ENCODE data around the gene SLC22A31. TPM values are rescaled to one million over a fixed set of nuclear protein-coding genes. Genes with fewer than 3 reads are reported as not detected.
A peak's percentile ranks its signal among the peaks of the same experiment; 100 is the strongest.

SLC22A31 gene
- total and polyA plus RNA-seq, 2 donors (not counting 3 experiments of a cell fraction or from before 2014, with no cell fraction given), result 1.0 TPM; not detected in 1

GRCh38 chr16:89216315-89217137 is 16.2 kb upstream of the SLC22A31 start:
- no TSS peak for BruUV-seq (replicated peaks)
- intact Hi-C loops (cut with micrococcal nuclease), result loop anchor here (1.0 to 5.0 kb wide), 5 partner anchors 45 to 472 kb away; partner anchors contain the start of genes ACSF3 and CDH15
- POLR2A ChIA-PET, result no interaction called here

More at GRCh38 chr16:89216315-89217137, 16.2 kb upstream of the SLC22A31 start:
- DNase-seq (ENCODE audit: low read depth, low spot score), result peak; percentile 85
- no peak for TF ChIP-seq GATA2 (IDR thresholded peaks at IDR 0.05; ENCODE audit: insufficient read depth, insufficient read length, low read depth, low read length)
- no peak for TF ChIP-seq JUN (IDR thresholded peaks at IDR 0.05; ENCODE audit: borderline replicate concordance, insufficient read depth, insufficient read length, low read depth)
- no peak for TF ChIP-seq EZH2 (IDR thresholded peaks at IDR 0.05; ENCODE audit: borderline replicate concordance, low read depth, low read length, severe bottlenecking)
- TF ChIP-seq CTCF (IDR thresholded peaks at IDR 0.05; ENCODE audit: extremely low read depth in 1 of 2, insufficient read depth in 1 of 2, low read depth in 1 of 2, low read length in 2 of 2), result peak; percentile 66 to 70
- peak; percentile 82 for TF ChIP-seq MAX (IDR thresholded peaks at IDR 0.05; ENCODE audit: insufficient read depth, insufficient read length)
- TF ChIP-seq FOS (IDR thresholded peaks at IDR 0.05; ENCODE audit: borderline replicate concordance, insufficient read depth, low read length), result no peak
- TF ChIP-seq POLR2AphosphoS5 (IDR thresholded peaks at IDR 0.05; ENCODE audit: insufficient read depth, low read depth, low read length), result no peak
- TF ChIP-seq MYC (IDR thresholded peaks at IDR 0.05; ENCODE audit: low read depth, low read length), result no peak
- TF ChIP-seq POLR2A (IDR thresholded peaks at IDR 0.05; ENCODE audit: low read depth, low read length), result no peak
- Histone ChIP-seq H3K9me3 (replicated peaks; ENCODE audit: control insufficient read depth, insufficient read depth, low read length) (no peaks in the 10 kb centered on the region), H3K9me1 (replicated peaks; ENCODE audit: control insufficient read depth, extremely low read depth, insufficient read depth, low read length) (no peaks in the 10 kb centered on the region), H3K79me2 (ENCODE audit: control insufficient read depth, insufficient read depth, low read length) (peaks cover 9% of the 10 kb centered on the region), H3K27me3 (ENCODE audit: control insufficient read depth in 2 of 2, insufficient read depth in 2 of 2, low read length in 2 of 2) (no peaks in the 10 kb centered on the region), H4K20me1 (replicated peaks; ENCODE audit: control insufficient read depth, extremely low read depth, insufficient read depth, low read length) (no peaks in the 10 kb centered on the region), H3K9ac (replicated peaks; ENCODE audit: extremely low read depth, insufficient read depth, low read length) (peak overlapping the region; percentile 66), H3K4me1 (ENCODE audit: control insufficient read depth, extremely low read depth, insufficient read depth, low read length) (peaks cover 10% of the 10 kb centered on the region), H3K4me3 (replicated peaks in 1 of 3; ENCODE audit: insufficient read depth in 1 of 3, low read depth in 1 of 3, low read length in 3 of 3) (peak overlapping the region; percentile 66 to 90 (median 85)), H3K4me2 (ENCODE audit: insufficient read depth, low read length) (peak overlapping the region; percentile 91), H2AFZ (ENCODE audit: low read depth, low read length) (no peak overlapping the region), H3K36me3 (ENCODE audit: control insufficient read depth in 2 of 2, extremely low read depth in 1 of 2, insufficient read depth in 2 of 2, low read length in 2 of 2) (peaks cover 0 to 8% of the 10 kb centered on the region in 2 experiments), H3K27ac (ENCODE audit: insufficient read depth, low read depth, low read length) (peak overlapping the region; percentile 57)
- CTCF ChIA-PET, result interaction anchor here (1.2 to 2.6 kb wide), 11 partner anchors 273 to 479 kb away, joined by 3 to 14 read pairs (median 5); partner anchors contain the start of genes APRT, GALNS and TRAPPC2L
- dilution Hi-C loops (cut with MboI; ENCODE audit: extremely low pct_ligation_motif_present, low sequenced_read_pairs), result no loop called here
- FAIRE-seq, result peak; percentile 92

Measured in endothelial cell of umbilical vein (primary cell).